ENCODE measurements around the gene CHD2.

DNA sequence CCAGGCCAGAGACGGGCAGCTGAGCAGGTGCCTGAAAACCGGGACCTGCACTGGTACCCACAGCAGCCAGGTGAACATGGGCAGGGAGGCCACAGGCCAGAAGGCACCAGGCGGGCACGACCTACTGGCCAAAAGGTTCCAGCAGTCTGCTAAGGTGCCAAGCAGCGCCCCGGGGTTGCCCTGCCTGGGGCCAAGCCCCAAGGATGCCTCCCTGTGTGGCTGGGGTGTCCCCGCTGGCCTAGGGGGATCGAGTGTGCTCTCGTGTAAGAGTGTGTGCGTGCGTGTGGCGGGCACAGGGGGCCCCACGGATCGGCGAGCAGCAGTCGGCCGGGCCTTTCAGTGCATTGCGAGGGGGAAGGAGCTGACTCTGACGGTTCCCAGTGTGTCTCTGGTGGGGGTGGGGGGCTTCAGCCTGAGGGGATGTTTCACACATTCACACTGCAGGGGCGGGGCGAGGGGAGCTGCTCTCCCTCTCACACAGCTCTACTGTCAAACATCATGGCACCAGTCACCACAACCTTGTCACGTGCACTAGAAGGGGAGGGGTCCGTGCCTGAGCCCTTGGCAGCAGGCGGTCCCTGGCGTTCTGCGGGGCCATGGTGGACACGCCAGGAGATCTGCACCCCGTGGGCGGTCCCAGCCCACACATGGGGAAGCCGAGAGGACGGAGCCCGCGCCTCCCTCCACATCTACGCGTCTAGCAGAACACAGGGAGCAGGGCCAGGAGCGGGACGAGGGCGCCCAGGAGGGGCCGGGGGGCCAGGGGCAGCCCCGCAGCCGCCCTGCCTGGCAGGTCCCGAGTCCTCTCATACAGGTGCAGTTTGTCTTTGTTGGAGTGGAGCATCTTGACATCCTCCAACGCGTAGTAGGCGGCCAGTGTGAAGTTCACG lies 144.4 kb downstream of the CHD2 start:
- TF ChIP-seq POLR2AphosphoS5 (IDR thresholded peaks at IDR 0.05; ENCODE audit: low read depth, low read length), result no peak
- TF ChIP-seq, protein P1, sequence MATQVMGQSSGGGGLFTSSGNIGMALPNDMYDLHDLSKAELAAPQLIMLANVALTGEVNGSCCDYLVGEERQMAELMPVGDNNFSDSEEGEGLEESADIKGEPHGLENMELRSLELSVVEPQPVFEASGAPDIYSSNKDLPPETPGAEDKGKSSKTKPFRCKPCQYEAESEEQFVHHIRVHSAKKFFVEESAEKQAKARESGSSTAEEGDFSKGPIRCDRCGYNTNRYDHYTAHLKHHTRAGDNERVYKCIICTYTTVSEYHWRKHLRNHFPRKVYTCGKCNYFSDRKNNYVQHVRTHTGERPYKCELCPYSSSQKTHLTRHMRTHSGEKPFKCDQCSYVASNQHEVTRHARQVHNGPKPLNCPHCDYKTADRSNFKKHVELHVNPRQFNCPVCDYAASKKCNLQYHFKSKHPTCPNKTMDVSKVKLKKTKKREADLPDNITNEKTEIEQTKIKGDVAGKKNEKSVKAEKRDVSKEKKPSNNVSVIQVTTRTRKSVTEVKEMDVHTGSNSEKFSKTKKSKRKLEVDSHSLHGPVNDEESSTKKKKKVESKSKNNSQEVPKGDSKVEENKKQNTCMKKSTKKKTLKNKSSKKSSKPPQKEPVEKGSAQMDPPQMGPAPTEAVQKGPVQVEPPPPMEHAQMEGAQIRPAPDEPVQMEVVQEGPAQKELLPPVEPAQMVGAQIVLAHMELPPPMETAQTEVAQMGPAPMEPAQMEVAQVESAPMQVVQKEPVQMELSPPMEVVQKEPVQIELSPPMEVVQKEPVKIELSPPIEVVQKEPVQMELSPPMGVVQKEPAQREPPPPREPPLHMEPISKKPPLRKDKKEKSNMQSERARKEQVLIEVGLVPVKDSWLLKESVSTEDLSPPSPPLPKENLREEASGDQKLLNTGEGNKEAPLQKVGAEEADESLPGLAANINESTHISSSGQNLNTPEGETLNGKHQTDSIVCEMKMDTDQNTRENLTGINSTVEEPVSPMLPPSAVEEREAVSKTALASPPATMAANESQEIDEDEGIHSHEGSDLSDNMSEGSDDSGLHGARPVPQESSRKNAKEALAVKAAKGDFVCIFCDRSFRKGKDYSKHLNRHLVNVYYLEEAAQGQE (IDR thresholded peaks at IDR 0.05; ENCODE audit: insufficient read depth in 1 of 2, low read depth in 2 of 2, low read length in 2 of 2), result no peak
- no peak for TF ChIP-seq SIN3A (IDR thresholded peaks at IDR 0.05; ENCODE audit: borderline replicate concordance, insufficient read depth, low read length)
- no peak for TF ChIP-seq TAF1 (IDR thresholded peaks at IDR 0.05; ENCODE audit: borderline replicate concordance, insufficient read depth, low read length)
- TF ChIP-seq FOXP2 (optimal IDR thresholded peaks at IDR 0.05; ENCODE audit: borderline replicate concordance, extremely low read depth, extremely low read length, insufficient read depth), result no peak

Data from PFSK-1 (cell line).